ENCODE data around the gene ACVR1C. TPM values are rescaled to one million over a fixed set of nuclear protein-coding genes. Genes with fewer than 3 reads are reported as not detected.

The ACVR1C gene
- total and polyA plus RNA-seq, 2 donors (not counting 1 experiment from before 2014, with no cell fraction given) = 0.24 to 0.52 TPM

DNA sequence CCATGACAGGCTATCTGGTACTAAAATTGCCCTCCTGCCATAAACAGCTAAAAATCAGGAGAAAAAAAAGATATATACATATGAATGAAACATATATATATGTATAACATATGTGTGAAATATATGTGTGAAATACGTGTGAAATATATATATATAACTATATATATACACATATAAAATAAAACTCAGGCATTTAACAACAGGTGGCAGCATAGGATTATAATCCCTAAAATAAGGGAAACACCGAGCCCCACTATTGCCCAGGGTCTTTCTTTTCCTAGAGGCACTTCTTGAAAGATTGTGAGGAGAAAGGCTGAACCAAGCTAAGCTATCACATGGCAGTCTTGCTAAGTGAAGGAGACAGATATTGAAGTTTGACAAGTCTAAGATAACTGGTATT, 118.9 kb downstream of the ACVR1C start:
- WGBS (ENCODE audit: insufficient coverage) = no CpG with 5 or more reads among the region's 2 CpGs

DNA sequence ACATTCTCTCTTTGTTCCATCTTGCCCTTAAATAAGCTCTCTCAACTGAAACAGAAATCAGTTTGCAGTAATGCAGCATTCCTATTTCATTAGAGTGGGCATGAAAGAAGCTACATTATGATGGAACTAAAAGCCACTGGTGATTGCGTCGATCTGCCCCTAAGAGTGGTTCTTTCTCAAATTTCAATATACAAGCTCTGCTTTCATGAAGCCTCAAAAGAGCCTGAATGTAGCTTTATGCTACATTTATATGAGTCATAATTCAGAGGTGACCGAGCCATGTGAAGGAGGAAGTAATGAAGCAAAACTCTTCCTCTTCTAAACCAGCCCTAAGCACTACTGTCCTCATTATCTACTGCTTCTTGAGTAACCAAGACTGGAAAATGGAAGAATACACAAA, 120.0 kb downstream of the ACVR1C start:
- Histone ChIP-seq H3K4me3 (ENCODE audit: control extremely low read depth in 1 of 5, extremely low read depth in 1 of 5, insufficient read depth in 1 of 5, low read depth in 2 of 5, low read length in 4 of 5) (no peak overlapping the region), H3K4me2 (replicated peaks; ENCODE audit: low read depth, low read length, poor library complexity, severe bottlenecking) (no peak overlapping the region), H3K9me3 (ENCODE audit: control extremely low read depth in 1 of 3, control insufficient read depth in 2 of 3, insufficient read depth in 1 of 3, low read length in 2 of 3) (peaks cover 0 to 5% (median 1%) of the 10 kb centered on the region in 3 donors), H2AFZ (ENCODE audit: insufficient read depth, low read depth, low read length, poor library complexity, severe bottlenecking) (no peak overlapping the region), H3K27ac (ENCODE audit: low read length in 2 of 2) (no peak overlapping the region), H3K27me3 (replicated peaks in 1 of 4; ENCODE audit: control extremely low read depth in 1 of 4, control insufficient read depth in 3 of 4, insufficient read depth in 4 of 4, low read length in 3 of 4) (peaks cover 0 to 3% (median 0%) of the 10 kb centered on the region in 4 experiments), H4K20me1 (ENCODE audit: control insufficient read depth, insufficient read depth, low read length, poor library complexity, severe bottlenecking) (no peaks in the 10 kb centered on the region), H3K4me1 (ENCODE audit: control insufficient read depth in 2 of 2, insufficient read depth in 2 of 2, low read length in 2 of 2) (peaks cover 4 to 6% of the 10 kb centered on the region in 2 donors), H3K79me2 (ENCODE audit: control insufficient read depth, insufficient read depth, low read length) (no peaks in the 10 kb centered on the region), H3K36me3 (replicated peaks in 1 of 2; ENCODE audit: control extremely low read depth in 1 of 2, control insufficient read depth in 1 of 2, extremely low read depth in 1 of 2, insufficient read depth in 2 of 2, low read length in 1 of 2) (no peaks in the 10 kb centered on the region), H3K9ac (ENCODE audit: low read length) (no peak overlapping the region)
- intact Hi-C loops (cut with micrococcal nuclease) = loop anchor here (2.0 kb wide), 1 partner anchor 14 kb away; no protein-coding TSS in a partner anchor
- Mint-ChIP-seq H3K9me3 (ENCODE audit: insufficient read depth) (no peaks in the 10 kb centered on the region), H3K4me3 (no peak overlapping the region), H3K27ac (no peak overlapping the region), H3K4me1 (peaks cover 6% of the 10 kb centered on the region), H3K27me3 (peaks cover 6% of the 10 kb centered on the region)
- WGBS (ENCODE audit: insufficient coverage) = no CpG with 5 or more reads among the region's 3 CpGs
- peak; percentile 68 for ATAC-seq (ENCODE audit: low read depth)
- POLR2A ChIA-PET = interaction anchor here (0.6 kb wide), 1 partner anchor 1728 kb away, joined by 3 read pairs; no protein-coding TSS in a partner anchor
- CTCF ChIA-PET = interaction anchor here (0.5 to 3.4 kb wide), 8 partner anchors 11 to 1245 kb away, joined by 3 to 15 read pairs (median 6); no protein-coding TSS in a partner anchor
- TF ChIP-seq, protein P1, sequence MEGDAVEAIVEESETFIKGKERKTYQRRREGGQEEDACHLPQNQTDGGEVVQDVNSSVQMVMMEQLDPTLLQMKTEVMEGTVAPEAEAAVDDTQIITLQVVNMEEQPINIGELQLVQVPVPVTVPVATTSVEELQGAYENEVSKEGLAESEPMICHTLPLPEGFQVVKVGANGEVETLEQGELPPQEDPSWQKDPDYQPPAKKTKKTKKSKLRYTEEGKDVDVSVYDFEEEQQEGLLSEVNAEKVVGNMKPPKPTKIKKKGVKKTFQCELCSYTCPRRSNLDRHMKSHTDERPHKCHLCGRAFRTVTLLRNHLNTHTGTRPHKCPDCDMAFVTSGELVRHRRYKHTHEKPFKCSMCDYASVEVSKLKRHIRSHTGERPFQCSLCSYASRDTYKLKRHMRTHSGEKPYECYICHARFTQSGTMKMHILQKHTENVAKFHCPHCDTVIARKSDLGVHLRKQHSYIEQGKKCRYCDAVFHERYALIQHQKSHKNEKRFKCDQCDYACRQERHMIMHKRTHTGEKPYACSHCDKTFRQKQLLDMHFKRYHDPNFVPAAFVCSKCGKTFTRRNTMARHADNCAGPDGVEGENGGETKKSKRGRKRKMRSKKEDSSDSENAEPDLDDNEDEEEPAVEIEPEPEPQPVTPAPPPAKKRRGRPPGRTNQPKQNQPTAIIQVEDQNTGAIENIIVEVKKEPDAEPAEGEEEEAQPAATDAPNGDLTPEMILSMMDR (IDR thresholded peaks at IDR 0.05) = no peak
- no peak for TF ChIP-seq EZH2 (IDR thresholded peaks at IDR 0.05; ENCODE audit: borderline replicate concordance, insufficient read depth, low read depth, low read length, poor library complexity, severe bottlenecking)
- DNase-seq = no peak

More for the DNA sequence above, 118.9 kb downstream of the ACVR1C start:
- no peak overlapping the region for H2AFZ ChIP-seq (ENCODE audit: insufficient read depth, low read depth, low read length, poor library complexity, severe bottlenecking)
- peaks cover 0 to 5% (median 1%) of the 10 kb centered on the region in 3 donors for H3K9me3 ChIP-seq (ENCODE audit: control extremely low read depth in 1 of 3, control insufficient read depth in 2 of 3, insufficient read depth in 1 of 3, low read length in 2 of 3)
- no peak overlapping the region for H3K4me3 Mint-ChIP-seq
- H3K4me1 Mint-ChIP-seq = peaks cover 5% of the 10 kb centered on the region
- TF ChIP-seq, protein P1 (IDR thresholded peaks at IDR 0.05) = no peak
- no peak for TF ChIP-seq EZH2 (IDR thresholded peaks at IDR 0.05; ENCODE audit: borderline replicate concordance, insufficient read depth, low read depth, low read length, poor library complexity, severe bottlenecking)
- H3K4me2 ChIP-seq (replicated peaks; ENCODE audit: low read depth, low read length, poor library complexity, severe bottlenecking) = no peak overlapping the region
- CTCF ChIA-PET = interaction anchor here (0.6 to 3.4 kb wide), 16 partner anchors 12 to 515 kb away, joined by 3 to 15 read pairs (median 4); no protein-coding TSS in a partner anchor
- H3K9me3 Mint-ChIP-seq (ENCODE audit: insufficient read depth) = no peaks in the 10 kb centered on the region
- DNase-seq = no peak
- no peak overlapping the region for H3K4me3 ChIP-seq (ENCODE audit: control extremely low read depth in 1 of 5, extremely low read depth in 1 of 5, insufficient read depth in 1 of 5, low read depth in 2 of 5, low read length in 4 of 5)
- peaks cover 0 to 3% (median 0%) of the 10 kb centered on the region in 4 experiments for H3K27me3 ChIP-seq (replicated peaks in 1 of 4; ENCODE audit: control extremely low read depth in 1 of 4, control insufficient read depth in 3 of 4, insufficient read depth in 4 of 4, low read length in 3 of 4)
- intact Hi-C loops (cut with micrococcal nuclease) = loop anchor here (2.0 kb wide), 1 partner anchor 13 kb away; no protein-coding TSS in a partner anchor
- H3K36me3 ChIP-seq (replicated peaks in 1 of 2; ENCODE audit: control extremely low read depth in 1 of 2, control insufficient read depth in 1 of 2, extremely low read depth in 1 of 2, insufficient read depth in 2 of 2, low read length in 1 of 2) = no peaks in the 10 kb centered on the region
- H3K27ac ChIP-seq (ENCODE audit: low read length in 2 of 2) = no peak overlapping the region
- H3K4me1 ChIP-seq (ENCODE audit: control insufficient read depth in 2 of 2, insufficient read depth in 2 of 2, low read length in 2 of 2) = peaks cover 4 to 6% of the 10 kb centered on the region in 2 donors
- H4K20me1 ChIP-seq (ENCODE audit: control insufficient read depth, insufficient read depth, low read length, poor library complexity, severe bottlenecking) = no peaks in the 10 kb centered on the region
- H3K27ac Mint-ChIP-seq = no peak overlapping the region
- H3K27me3 Mint-ChIP-seq = peaks cover 6% of the 10 kb centered on the region
- POLR2A ChIA-PET = no interaction called here
- H3K79me2 ChIP-seq (ENCODE audit: control insufficient read depth, insufficient read depth, low read length) = no peaks in the 10 kb centered on the region
- no peak for ATAC-seq (ENCODE audit: low read depth)
- no peak overlapping the region for H3K9ac ChIP-seq (ENCODE audit: low read length)
